Testis (tissue), 3 donors: Measurements from ENCODE around the gene VTI1B. TPM values are rescaled to one million over a fixed set of nuclear protein-coding genes. Genes with fewer than 3 reads are reported as not detected.

Source experiments
- DNase-seq: peaks from one replicate; pipeline ENCODE4 v3.0.0-alpha.2; 2019
- H3K27ac ChIP-seq, 2 donors: fragments of 200-600 bp; sonication (generic); one replicate each; pipeline ENCODE4 v1.5.1; 2019
- H3K27me3 ChIP-seq: fragments of 200-600 bp; sonication (generic); one replicate; pipeline ENCODE4 v1.5.1; 2019
- H3K36me3 ChIP-seq: fragments of 200-600 bp; sonication (generic); one replicate; pipeline ENCODE4 v1.5.1; 2017; ENCODE audit warnings: low read depth; ENCODE audit errors: missing control alignments
- H3K4me1 ChIP-seq: fragments of 200-600 bp; sonication (generic); one replicate; pipeline ENCODE4 v1.5.1; 2019
- H3K4me3 ChIP-seq, 2 donors: fragments of 200-600 bp; sonication (generic); one replicate each; pipeline ENCODE4 v1.5.1; 2017 to 2019
- H3K9me3 ChIP-seq: fragments of 200-600 bp; sonication (generic); one replicate; pipeline ENCODE4 v1.5.1; 2017
- CTCF ChIP-seq, 3 experiments: fragments of 450-650 bp in 2 of 3; fragments of 200-600 bp in 1 of 3; sonication (generic) in 1 of 3; IDR thresholded peaks; one replicate each; pipeline ENCODE4 v1.5.1; 2016 to 2019; ENCODE audit warnings: antibody characterized with exemption in 3 of 3, mild to moderate bottlenecking in 2 of 3, moderate library complexity in 1 of 3
- POLR2A ChIP-seq: fragments of 450-650 bp; IDR thresholded peaks from one replicate; pipeline ENCODE4 v1.6.1; 2017; ENCODE audit warnings: antibody characterized with exemption, mild to moderate bottlenecking, moderate library complexity
- WGBS, 2 donors: methylation state at CpG; one replicate each; pipeline ENCODE4 v1.1.5; 2018; 5-methylcytosine and 5-hydroxymethylcytosine counted together
- intact Hi-C: fragments of 100-400 bp; cut with DNase I; formaldehyde crosslinking; loops from one replicate; pipeline ENCODE4 v1.15.1; 2023; ENCODE audit warnings: low total_unique reads
- polyA plus RNA-seq: library from polyadenylated mRNA; stranded (reverse); fragments of 350-450 nt; fragmentation: Illumina TruSeq; extraction: RNeasy Lipid Tissue Mini Kit (QIAGEN cat#74804); gene quantifications from one replicate; pipeline ENCODE4 v1.2.3, GENCODE V29; 2014; ENCODE audit warnings: low read depth, low replicate concordance; ENCODE audit not compliant: insufficient read depth
- total RNA-seq, 2 donors: library from RNA; depleted of rRNA; stranded (reverse); fragments of >200 nt; gene quantifications; one replicate each; pipeline ENCODE4 v1.2.3, GENCODE V29; 2016

The VTI1B gene
- total and polyA plus RNA-seq, 3 donors from 2014 or later: 65.0 to 143 (median 72.7) TPM

GRCh38 chr14:67623114-67623513, 51.3 kb downstream of the VTI1B start:
- no peaks in the 10 kb centered on the region for H3K27me3 ChIP-seq
- intact Hi-C loops: no loop called here
- H3K9me3 ChIP-seq: no peaks in the 10 kb centered on the region
- WGBS, 2 donors: 44 to 49% methylated on average over 2 of the region's 2 CpGs
- H3K4me3 ChIP-seq: no peak overlapping the region
- no peak for DNase-seq
- H3K4me1 ChIP-seq: peaks cover 8% of the 10 kb centered on the region
- no peaks in the 10 kb centered on the region for H3K36me3 ChIP-seq
- TF ChIP-seq CTCF (IDR thresholded peaks at IDR 0.05) (no peak), POLR2A (no peak)
- no peak overlapping the region for H3K27ac ChIP-seq

- TF ChIP-seq POLR2A (no peak), CTCF (IDR thresholded peaks at IDR 0.05) (no peak)
- no peaks in the 10 kb centered on the region for H3K27me3 ChIP-seq
- H3K4me1 ChIP-seq: peaks cover 8% of the 10 kb centered on the region
- WGBS, 2 donors: 47 to 55% methylated on average over 4 of the region's 4 CpGs
- H3K27ac ChIP-seq: no peak overlapping the region
- intact Hi-C loops: no loop called here
- DNase-seq: peak; percentile 33
- H3K36me3 ChIP-seq: no peaks in the 10 kb centered on the region
- no peak overlapping the region for H3K4me3 ChIP-seq
- H3K9me3 ChIP-seq: no peaks in the 10 kb centered on the region
Observed at GRCh38 chr14:67622675-67623074, 51.8 kb downstream of the VTI1B start.

DNA sequence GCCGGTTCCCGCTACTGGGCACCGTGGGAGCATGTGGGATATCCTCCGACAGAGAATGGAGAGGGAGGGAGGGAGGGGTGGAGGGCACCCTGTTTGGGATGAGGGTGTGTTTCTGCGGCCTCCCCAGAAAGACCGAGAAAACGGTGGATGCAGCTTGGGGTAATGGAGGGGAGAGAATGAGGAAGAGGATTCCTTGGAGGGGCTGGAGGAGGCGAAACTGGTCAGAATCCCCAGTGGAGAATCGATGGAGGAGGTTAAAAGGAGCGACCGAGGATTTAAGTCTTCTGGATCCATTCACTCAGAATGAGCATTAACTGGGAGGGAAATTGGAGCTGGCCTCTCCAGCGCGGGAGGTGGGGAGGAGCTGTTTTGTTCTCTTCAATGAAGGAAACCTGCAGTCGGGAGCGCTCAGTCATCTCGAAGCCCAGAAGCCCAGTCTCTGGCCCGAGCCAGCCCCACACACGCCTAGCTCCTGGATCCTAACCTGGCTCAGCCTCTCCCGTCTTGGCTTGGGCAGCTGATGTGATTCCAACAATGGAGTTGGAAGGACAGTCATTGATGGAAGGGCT, 54.1 kb downstream of the VTI1B start:
- Histone ChIP-seq H3K27me3 (no peaks in the 10 kb centered on the region), H3K4me1 (peaks cover 8% of the 10 kb centered on the region), H3K9me3 (no peaks in the 10 kb centered on the region), H3K27ac (peak overlapping the region; percentile 31 to 66), H3K4me3 (peak overlapping the region; percentile 51 to 76), H3K36me3 (no peaks in the 10 kb centered on the region)
- TF ChIP-seq POLR2A (no peak), CTCF (IDR thresholded peaks at IDR 0.05) (no peak)
- intact Hi-C loops: no loop called here
- peak; percentile 40 for DNase-seq
- whole genome bisulfite sequencing, 2 donors: 3 to 6% methylated on average over 19 of the region's 19 CpGs

DNA sequence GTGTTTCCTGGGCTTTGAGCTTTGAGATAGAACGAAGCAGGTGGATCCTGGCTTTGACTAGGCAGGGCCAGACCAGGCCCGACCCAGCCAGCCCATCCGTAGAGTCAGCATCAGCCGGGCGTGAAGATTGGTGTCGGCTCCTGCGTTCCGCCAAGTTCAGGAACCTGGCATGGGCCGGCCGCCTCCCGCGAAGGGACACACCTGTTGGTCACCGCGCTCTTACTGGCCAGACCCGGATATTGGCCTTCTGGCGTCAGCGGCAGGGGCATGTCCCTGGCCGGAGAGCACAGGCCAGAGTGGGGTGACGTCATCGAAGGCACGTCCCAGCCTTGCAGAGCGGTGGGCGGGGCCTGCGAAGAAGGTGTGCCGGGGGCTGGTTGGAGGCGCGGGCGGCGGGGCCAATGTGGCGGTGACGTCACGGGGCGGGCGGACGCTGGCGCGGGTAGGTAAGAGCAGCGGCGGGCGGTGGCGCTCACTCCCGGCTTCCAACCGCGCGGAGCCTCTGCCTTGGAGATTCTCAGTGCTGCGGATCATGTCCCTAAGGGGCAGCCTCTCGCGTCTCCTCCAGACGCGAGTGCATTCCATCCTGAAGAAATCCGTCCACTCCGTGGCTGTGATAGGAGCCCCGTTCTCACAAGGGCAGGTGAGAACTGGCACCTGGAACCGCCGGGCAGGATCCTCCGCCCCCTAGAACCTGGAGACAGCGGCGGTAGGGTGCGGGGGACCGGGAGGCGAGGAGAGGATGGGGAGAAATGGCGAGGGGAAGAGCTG, 54.8 kb downstream of the VTI1B start, which contains the start of gene ARG2:
TSS of gene ARG2 (plus strand) at position 475 of the 771 bp plus-strand sequence. CDS start at position 533, 58 bp downstream.
- intact Hi-C loops: no loop called here
- Histone ChIP-seq H3K9me3 (no peaks in the 10 kb centered on the region), H3K27me3 (no peaks in the 10 kb centered on the region), H3K4me1 (peaks cover 8% of the 10 kb centered on the region), H3K36me3 (no peaks in the 10 kb centered on the region), H3K27ac (peak within 1 kb of the TSS; percentile 32 to 66), H3K4me3 (peak within 1 kb of the TSS; percentile 51 to 76)
- peak; percentile 18 for TF ChIP-seq POLR2A
- TF ChIP-seq CTCF (IDR thresholded peaks at IDR 0.05): no peak
- 1% methylated on average over 30 to 62 of the region's 62 CpGs for WGBS, 2 donors
- DNase-seq: peak; percentile 99
